Vagina (tissue), 2 donors: ENCODE data around the gene LCE3D.

Source experiments
- POLR2A ChIP-seq, 2 donors: fragments of 450-650 bp; IDR thresholded peaks; one replicate each; pipeline ENCODE4 v1.6.1; 2017; ENCODE audit warnings: antibody characterized with exemption in 2 of 2, mild to moderate bottlenecking in 2 of 2, moderate library complexity in 2 of 2
- TF ChIP-seq, protein P1 (sequence below), 3 experiments: fragments of 450-650 bp in 2 of 3; fragments of 200-600 bp in 1 of 3; sonication (generic) in 1 of 3; IDR thresholded peaks; one replicate each; pipeline ENCODE4 v1.5.1; 2017 to 2019; ENCODE audit warnings: antibody characterized with exemption in 3 of 3, mild to moderate bottlenecking in 2 of 3, moderate library complexity in 2 of 3

DNA sequence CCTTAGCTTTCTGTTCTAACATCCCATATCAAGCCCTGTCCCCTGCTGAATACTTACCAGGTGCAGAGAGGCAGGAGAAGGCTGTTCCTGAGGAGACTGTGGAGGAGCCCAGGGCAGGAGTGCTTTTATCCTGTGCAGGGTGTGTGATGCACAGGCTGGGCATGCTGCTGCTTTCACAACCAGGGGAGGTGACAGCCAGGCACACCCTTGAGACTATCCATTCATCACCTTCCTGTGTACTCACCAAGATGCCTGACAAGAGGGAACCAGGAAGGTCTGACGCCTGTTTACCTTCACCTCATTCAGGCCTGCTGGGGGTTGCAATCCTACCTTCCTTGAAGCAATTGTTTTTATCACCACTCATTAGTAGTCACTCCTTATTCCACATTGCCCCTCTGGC, 13.6 kb downstream of the LCE3D start, which contains the start of gene LCE3E:
- TF ChIP-seq POLR2A (IDR thresholded peaks at IDR 0.05) = no peak
- TF ChIP-seq, protein P1, sequence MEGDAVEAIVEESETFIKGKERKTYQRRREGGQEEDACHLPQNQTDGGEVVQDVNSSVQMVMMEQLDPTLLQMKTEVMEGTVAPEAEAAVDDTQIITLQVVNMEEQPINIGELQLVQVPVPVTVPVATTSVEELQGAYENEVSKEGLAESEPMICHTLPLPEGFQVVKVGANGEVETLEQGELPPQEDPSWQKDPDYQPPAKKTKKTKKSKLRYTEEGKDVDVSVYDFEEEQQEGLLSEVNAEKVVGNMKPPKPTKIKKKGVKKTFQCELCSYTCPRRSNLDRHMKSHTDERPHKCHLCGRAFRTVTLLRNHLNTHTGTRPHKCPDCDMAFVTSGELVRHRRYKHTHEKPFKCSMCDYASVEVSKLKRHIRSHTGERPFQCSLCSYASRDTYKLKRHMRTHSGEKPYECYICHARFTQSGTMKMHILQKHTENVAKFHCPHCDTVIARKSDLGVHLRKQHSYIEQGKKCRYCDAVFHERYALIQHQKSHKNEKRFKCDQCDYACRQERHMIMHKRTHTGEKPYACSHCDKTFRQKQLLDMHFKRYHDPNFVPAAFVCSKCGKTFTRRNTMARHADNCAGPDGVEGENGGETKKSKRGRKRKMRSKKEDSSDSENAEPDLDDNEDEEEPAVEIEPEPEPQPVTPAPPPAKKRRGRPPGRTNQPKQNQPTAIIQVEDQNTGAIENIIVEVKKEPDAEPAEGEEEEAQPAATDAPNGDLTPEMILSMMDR (IDR thresholded peaks at IDR 0.05) = no peak
